Measurements from ENCODE around the gene KANSL1. TPM values are rescaled to one million over a fixed set of nuclear protein-coding genes. Genes with fewer than 3 reads are reported as not detected.
"Not testable (repeated sequence)": the region's sequence is repeated elsewhere in the genome, so short reads cannot be mapped to it uniquely, and the experiment has no call there.

KANSL1 gene
- total RNA-seq, 1 experiment from 2014 or later, result 72.7 TPM

GRCh38 chr17:46108120-46108519 is 85.1 kb downstream of the KANSL1 start:
- ATAC-seq, result peak; percentile 29; the same call in 1 of the 2 replicates
- CTCF ChIA-PET, result interaction anchor here (1.0 to 1.5 kb wide), 2 partner anchors 26 to 105 kb away, joined by 4 read pairs; no protein-coding TSS in a partner anchor

GRCh38 chr17:46106966-46107644 is 86.1 kb downstream of the KANSL1 start:
- Mint-ChIP-seq H3K27ac (peak overlapping the region; percentile 90), H3K4me3 (peak overlapping the region; percentile 12), H3K27me3 (ENCODE audit: low read depth) (no peaks in the 10 kb centered on the region), H3K4me1 (peaks cover 79% of the 10 kb centered on the region), H3K36me3 (no peaks in the 10 kb centered on the region), H3K9me3 (no peaks in the 10 kb centered on the region)
- DNase-seq (ENCODE audit: low spot score), result no peak
- ATAC-seq, result peak; percentile 76
- CTCF ChIA-PET, result interaction anchor here (1.5 kb wide), 1 partner anchor 106 kb away, joined by 4 read pairs; no protein-coding TSS in a partner anchor
- POLR2A ChIA-PET, result no interaction called here
- no peak for TF ChIP-seq NFYB (CRISPR knock-in tag; conservative IDR thresholded peaks at IDR 0.05; ENCODE audit: low read depth)
- 0 out of 2 replicates have a peak, but pooled peaks have one; percentile 10 for TF ChIP-seq NFE2L1 (CRISPR knock-in tag; IDR thresholded peaks at IDR 0.05)
- TF ChIP-seq ETV6 (CRISPR knock-in tag; IDR thresholded peaks at IDR 0.05), result peak; percentile 81; the same call in 1 of the 2 replicates
- TF ChIP-seq SOX15 (CRISPR knock-in tag; IDR thresholded peaks at IDR 0.05), result no peak
- TF ChIP-seq PRDM15 (CRISPR knock-in tag; IDR thresholded peaks at IDR 0.05), result peak; percentile 75

More at GRCh38 chr17:46108120-46108519, 85.1 kb downstream of the KANSL1 start:
- POLR2A ChIA-PET, result no interaction called here
- Mint-ChIP-seq H3K36me3 (no peaks in the 10 kb centered on the region), H3K27ac (peak overlapping the region; percentile 90), H3K4me1 (peaks cover 76% of the 10 kb centered on the region), H3K4me3 (peak overlapping the region; percentile 12; the same call in 1 of the 2 replicates), H3K27me3 (ENCODE audit: low read depth) (no peaks in the 10 kb centered on the region), H3K9me3 (no peaks in the 10 kb centered on the region)
- no peak for DNase-seq (ENCODE audit: low spot score)
- TF ChIP-seq KAT7 (CRISPR knock-in tag; IDR thresholded peaks at IDR 0.05; ENCODE audit: borderline replicate concordance) (no peak), NFYB (CRISPR knock-in tag; conservative IDR thresholded peaks at IDR 0.05; ENCODE audit: low read depth) (no peak), SOX15 (CRISPR knock-in tag; IDR thresholded peaks at IDR 0.05) (no peak), NR2C2 (CRISPR knock-in tag; IDR thresholded peaks at IDR 0.05) (no peak), JUN (CRISPR knock-in tag; IDR thresholded peaks at IDR 0.05) (no peak), ZBTB21 (CRISPR knock-in tag; IDR thresholded peaks at IDR 0.05; ENCODE audit: borderline replicate concordance) (no peak), ZNF416 (CRISPR knock-in tag; IDR thresholded peaks at IDR 0.05) (no peak), ELF4 (CRISPR knock-in tag; IDR thresholded peaks at IDR 0.05; ENCODE audit: low read depth) (no peak), ATF6 (CRISPR knock-in tag; IDR thresholded peaks at IDR 0.05) (no peak), CBFB (CRISPR knock-in tag; IDR thresholded peaks at IDR 0.05; ENCODE audit: low read depth) (no peak), ETV6 (CRISPR knock-in tag; IDR thresholded peaks at IDR 0.05) (no peak), ZNF425 (CRISPR knock-in tag; conservative IDR thresholded peaks at IDR 0.05) (no peak), IRF2 (CRISPR knock-in tag; IDR thresholded peaks at IDR 0.05; ENCODE audit: borderline replicate concordance, low read depth) (no peak)

- H3K36me3 Mint-ChIP-seq; H3K27me3 Mint-ChIP-seq (ENCODE audit: low read depth); H3K4me3 Mint-ChIP-seq; POLR2A ChIA-PET; ATAC-seq; DNase-seq (ENCODE audit: low spot score); H3K9me3 Mint-ChIP-seq: not testable (repeated sequence)
- Mint-ChIP-seq H3K27ac (peak overlapping the region; percentile 14; the same call in 1 of the 2 replicates), H3K4me1 (peaks cover 71% of the 10 kb centered on the region)
- CTCF ChIA-PET, result interaction anchor here (0.5 kb wide), 1 partner anchor 10 kb away, joined by 6 read pairs; no protein-coding TSS in a partner anchor
These were observed 90.4 kb downstream of the KANSL1 start for GRCh38 chr17:46102806-46103205.

- ATAC-seq; POLR2A ChIA-PET; H3K27me3 Mint-ChIP-seq (ENCODE audit: low read depth); H3K36me3 Mint-ChIP-seq; H3K4me3 Mint-ChIP-seq; DNase-seq (ENCODE audit: low spot score); H3K9me3 Mint-ChIP-seq: not testable (repeated sequence)
- H3K4me1 Mint-ChIP-seq, result peaks cover 63% of the 10 kb centered on the region
- peak overlapping the region; percentile 84 for H3K27ac Mint-ChIP-seq
- CTCF ChIA-PET, result interaction anchor here (0.7 to 1.4 kb wide), 2 partner anchors 36 to 91 kb away, joined by 4 read pairs; partner anchors contain the start of gene KANSL1
These were observed 91.2 kb downstream of the KANSL1 start for GRCh38 chr17:46101785-46102617.

Measured in WTC11 (cell line).